ENCODE data around the gene FBXW5. TPM values are rescaled to one million over a fixed set of nuclear protein-coding genes. Genes with fewer than 3 reads are reported as not detected.

Gene FBXW5
- total RNA-seq, 1 experiment from 2014 or later = 70.5 TPM

DNA sequence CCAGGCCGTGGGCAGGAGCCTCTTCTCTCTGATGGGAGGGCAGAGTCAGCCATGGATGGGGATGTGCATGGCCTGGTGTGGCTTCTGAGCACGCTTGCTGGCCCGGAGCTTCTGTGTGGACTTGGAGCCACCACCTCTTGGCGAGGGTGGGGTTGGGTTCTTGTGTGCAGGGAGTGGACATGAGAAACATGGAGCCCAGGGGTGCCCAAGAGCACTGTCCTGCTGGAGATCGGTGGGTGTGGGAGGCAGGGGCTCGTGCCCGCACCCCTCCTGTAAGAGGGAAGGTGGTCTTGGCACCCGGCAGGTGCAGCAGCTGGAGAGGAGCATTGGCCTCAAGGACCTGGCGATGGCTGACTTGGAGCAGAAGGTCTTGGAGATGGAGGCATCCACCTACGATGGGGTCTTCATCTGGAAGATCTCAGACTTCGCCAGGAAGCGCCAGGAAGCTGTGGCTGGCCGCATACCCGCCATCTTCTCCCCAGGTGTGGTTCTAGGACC lies 23.8 kb downstream of the FBXW5 start:
- ChIA-PET POLR2A (no interaction called here), CTCF (no interaction called here)
- no peak for DNase-seq (ENCODE audit: low spot score)
- Mint-ChIP-seq H3K27ac (no peak overlapping the region), H3K27me3 (ENCODE audit: low read depth) (no peaks in the 10 kb centered on the region), H3K4me3 (no peak overlapping the region), H3K36me3 (peaks cover 52% of the 10 kb centered on the region), H3K4me1 (no peaks in the 10 kb centered on the region), H3K9me3 (no peaks in the 10 kb centered on the region)
- ATAC-seq = no peak
- TF ChIP-seq USF2 (CRISPR knock-in tag; IDR thresholded peaks at IDR 0.05) (no peak), ZNF423 (CRISPR knock-in tag; IDR thresholded peaks at IDR 0.05) (no peak), ZNF532 (CRISPR knock-in tag; IDR thresholded peaks at IDR 0.05; ENCODE audit: borderline replicate concordance) (no peak), NFE2L1 (CRISPR knock-in tag; IDR thresholded peaks at IDR 0.05) (no peak), E2F4 (CRISPR knock-in tag; IDR thresholded peaks at IDR 0.05; ENCODE audit: borderline replicate concordance, low read depth) (no peak), SOX15 (CRISPR knock-in tag; IDR thresholded peaks at IDR 0.05) (no peak), RORB (CRISPR knock-in tag; IDR thresholded peaks at IDR 0.05) (no peak), HMGA2 (CRISPR knock-in tag; IDR thresholded peaks at IDR 0.05) (no peak), ATF2 (CRISPR knock-in tag; IDR thresholded peaks at IDR 0.05; ENCODE audit: borderline replicate concordance, low read depth) (no peak)
- TF ChIP-seq, protein P1, sequence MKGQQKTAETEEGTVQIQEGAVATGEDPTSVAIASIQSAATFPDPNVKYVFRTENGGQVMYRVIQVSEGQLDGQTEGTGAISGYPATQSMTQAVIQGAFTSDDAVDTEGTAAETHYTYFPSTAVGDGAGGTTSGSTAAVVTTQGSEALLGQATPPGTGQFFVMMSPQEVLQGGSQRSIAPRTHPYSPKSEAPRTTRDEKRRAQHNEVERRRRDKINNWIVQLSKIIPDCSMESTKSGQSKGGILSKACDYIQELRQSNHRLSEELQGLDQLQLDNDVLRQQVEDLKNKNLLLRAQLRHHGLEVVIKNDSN (CRISPR knock-in tag; IDR thresholded peaks at IDR 0.05) = no peak
- TF ChIP-seq, protein P2, sequence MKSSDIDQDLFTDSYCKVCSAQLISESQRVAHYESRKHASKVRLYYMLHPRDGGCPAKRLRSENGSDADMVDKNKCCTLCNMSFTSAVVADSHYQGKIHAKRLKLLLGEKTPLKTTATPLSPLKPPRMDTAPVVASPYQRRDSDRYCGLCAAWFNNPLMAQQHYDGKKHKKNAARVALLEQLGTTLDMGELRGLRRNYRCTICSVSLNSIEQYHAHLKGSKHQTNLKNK (CRISPR knock-in tag; IDR thresholded peaks at IDR 0.05) = no peak
- TF ChIP-seq, protein P3, sequence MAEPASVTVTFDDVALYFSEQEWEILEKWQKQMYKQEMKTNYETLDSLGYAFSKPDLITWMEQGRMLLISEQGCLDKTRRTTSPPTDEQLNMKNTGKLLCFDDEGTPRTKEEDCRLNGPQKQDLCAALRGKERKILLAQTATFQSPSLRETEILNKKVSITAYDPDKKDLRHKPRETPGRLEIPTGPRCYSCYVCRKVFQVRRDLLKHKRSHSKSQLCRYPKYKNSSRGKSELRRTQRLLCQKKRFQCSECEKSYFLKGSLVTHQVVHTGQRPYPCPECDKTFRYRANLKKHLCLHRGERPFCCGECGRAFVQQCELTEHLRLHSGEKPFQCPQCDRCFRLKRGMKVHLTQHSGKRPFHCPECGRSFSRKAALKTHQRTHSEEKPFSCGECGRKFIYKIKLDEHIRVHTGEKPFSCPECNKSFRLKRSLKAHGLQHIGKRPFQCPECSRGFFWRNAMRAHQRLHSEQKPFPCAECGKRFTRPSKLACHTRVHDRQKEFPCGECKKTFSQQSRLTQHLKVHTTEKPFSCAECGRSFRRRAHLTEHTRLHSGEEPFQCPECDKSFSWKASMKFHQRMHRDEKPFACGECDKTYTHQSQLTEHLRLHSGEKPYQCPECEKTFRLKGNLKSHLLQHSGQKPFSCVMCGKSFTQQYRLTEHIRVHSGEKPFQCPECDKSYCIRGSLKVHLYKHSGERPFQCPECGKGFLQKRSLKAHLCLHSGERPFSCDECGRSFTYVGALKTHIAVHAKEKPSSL (CRISPR knock-in tag; conservative IDR thresholded peaks at IDR 0.05) = no peak
- TF ChIP-seq, protein P4, sequence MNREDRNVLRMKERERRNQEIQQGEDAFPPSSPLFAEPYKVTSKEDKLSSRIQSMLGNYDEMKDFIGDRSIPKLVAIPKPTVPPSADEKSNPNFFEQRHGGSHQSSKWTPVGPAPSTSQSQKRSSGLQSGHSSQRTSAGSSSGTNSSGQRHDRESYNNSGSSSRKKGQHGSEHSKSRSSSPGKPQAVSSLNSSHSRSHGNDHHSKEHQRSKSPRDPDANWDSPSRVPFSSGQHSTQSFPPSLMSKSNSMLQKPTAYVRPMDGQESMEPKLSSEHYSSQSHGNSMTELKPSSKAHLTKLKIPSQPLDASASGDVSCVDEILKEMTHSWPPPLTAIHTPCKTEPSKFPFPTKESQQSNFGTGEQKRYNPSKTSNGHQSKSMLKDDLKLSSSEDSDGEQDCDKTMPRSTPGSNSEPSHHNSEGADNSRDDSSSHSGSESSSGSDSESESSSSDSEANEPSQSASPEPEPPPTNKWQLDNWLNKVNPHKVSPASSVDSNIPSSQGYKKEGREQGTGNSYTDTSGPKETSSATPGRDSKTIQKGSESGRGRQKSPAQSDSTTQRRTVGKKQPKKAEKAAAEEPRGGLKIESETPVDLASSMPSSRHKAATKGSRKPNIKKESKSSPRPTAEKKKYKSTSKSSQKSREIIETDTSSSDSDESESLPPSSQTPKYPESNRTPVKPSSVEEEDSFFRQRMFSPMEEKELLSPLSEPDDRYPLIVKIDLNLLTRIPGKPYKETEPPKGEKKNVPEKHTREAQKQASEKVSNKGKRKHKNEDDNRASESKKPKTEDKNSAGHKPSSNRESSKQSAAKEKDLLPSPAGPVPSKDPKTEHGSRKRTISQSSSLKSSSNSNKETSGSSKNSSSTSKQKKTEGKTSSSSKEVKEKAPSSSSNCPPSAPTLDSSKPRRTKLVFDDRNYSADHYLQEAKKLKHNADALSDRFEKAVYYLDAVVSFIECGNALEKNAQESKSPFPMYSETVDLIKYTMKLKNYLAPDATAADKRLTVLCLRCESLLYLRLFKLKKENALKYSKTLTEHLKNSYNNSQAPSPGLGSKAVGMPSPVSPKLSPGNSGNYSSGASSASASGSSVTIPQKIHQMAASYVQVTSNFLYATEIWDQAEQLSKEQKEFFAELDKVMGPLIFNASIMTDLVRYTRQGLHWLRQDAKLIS (CRISPR knock-in tag; IDR thresholded peaks at IDR 0.05; ENCODE audit: borderline replicate concordance) = no peak

All from WTC11 (cell line).